Gastrocnemius medialis (tissue), 4 donors: ENCODE data around the gene TMEM247. TPM values are rescaled to one million over a fixed set of nuclear protein-coding genes. Genes with fewer than 3 reads are reported as not detected.

Experiments
- ATAC-seq, 2 donors: fragments of 150-250 bp; one replicate each; pipeline ENCODE4 v1.9.1; 2016
- DNase-seq, 2 donors: peaks; one replicate each; pipeline ENCODE4 v3.0.0-alpha.2; 2019
- H3K27ac ChIP-seq, 4 donors: fragments of 200-600 bp; sonication (generic); 1 replicate in 1 of 4; 2 replicates in 3 of 4; pipeline ENCODE4 v1.5.1; 2016 to 2018; ENCODE audit warnings: mild to moderate bottlenecking in 2 of 4, moderate library complexity in 1 of 4
- H3K27me3 ChIP-seq, 3 donors: fragments of 200-600 bp; sonication (generic) in 2 of 3; 1 replicate in 1 of 3; 2 replicates in 2 of 3; pipeline versions ENCODE4 v1.5.1 to v1.6.0; 2016 to 2019; ENCODE audit warnings: mild to moderate bottlenecking in 1 of 3, moderate library complexity in 1 of 3
- H3K36me3 ChIP-seq, 2 donors: fragments of 200-600 bp; sonication (generic) in 1 of 2; one replicate each; pipeline ENCODE4 v1.5.1; 2017 to 2018
- H3K4me1 ChIP-seq, 2 donors: fragments of 200-600 bp; sonication (generic) in 1 of 2; one replicate each; pipeline ENCODE4 v1.5.1; 2016 to 2017; ENCODE audit warnings: mild to moderate bottlenecking in 2 of 2
- H3K4me3 ChIP-seq, 4 donors: fragments of 200-600 bp; sonication (generic) in 3 of 4; 1 replicate in 1 of 4; 2 replicates in 3 of 4; pipeline ENCODE4 v1.5.1; 2016 to 2019; ENCODE audit warnings: mild to moderate bottlenecking in 2 of 4
- H3K9me3 ChIP-seq, 3 donors: fragments of 200-600 bp; sonication (generic) in 2 of 3; 1 replicate in 1 of 3; 2 replicates in 2 of 3; pipeline ENCODE4 v1.5.1; 2016 to 2019
- POLR2A ChIP-seq, 2 donors: fragments of 450-650 bp; IDR thresholded peaks; one replicate each; pipeline ENCODE4 v1.6.1; 2017; ENCODE audit warnings: antibody characterized with exemption in 2 of 2, mild to moderate bottlenecking in 2 of 2, moderate library complexity in 2 of 2
- in situ Hi-C, 4 donors: fragments of 200-750 bp; cut with MboI; loops; one replicate each; pipeline versions ENCODE4 v1.15.0 to v1.8.0; 2017; ENCODE audit warnings: low sequenced_read_pairs in 4 of 4
- intact Hi-C: fragments of 100-400 bp; cut with DNase I; formaldehyde crosslinking; loops from one replicate; pipeline ENCODE4 v1.15.1; 2023; ENCODE audit warnings: low total_unique reads
- total RNA-seq, 4 donors: library from RNA; depleted of rRNA; stranded (reverse); fragments of >200 nt; gene quantifications; one replicate each; pipeline versions ENCODE4 v1.1.0 to v1.2.3, GENCODE V29; 2016
- TF ChIP-seq, protein P1 (sequence below), 5 experiments: fragments of 450-650 bp in 3 of 5; fragments of 200-600 bp in 2 of 5; sonication (generic) in 2 of 5; IDR thresholded peaks in 4 of 5; conservative IDR thresholded peaks in 1 of 5; 1 replicate in 4 of 5; 2 replicates in 1 of 5; pipeline ENCODE4 v1.5.1; 2016 to 2019; ENCODE audit warnings: antibody characterized with exemption in 5 of 5, mild to moderate bottlenecking in 3 of 5, moderate library complexity in 3 of 5

TMEM247 gene
- total RNA-seq, 4 donors from 2014 or later: not detected

DNA sequence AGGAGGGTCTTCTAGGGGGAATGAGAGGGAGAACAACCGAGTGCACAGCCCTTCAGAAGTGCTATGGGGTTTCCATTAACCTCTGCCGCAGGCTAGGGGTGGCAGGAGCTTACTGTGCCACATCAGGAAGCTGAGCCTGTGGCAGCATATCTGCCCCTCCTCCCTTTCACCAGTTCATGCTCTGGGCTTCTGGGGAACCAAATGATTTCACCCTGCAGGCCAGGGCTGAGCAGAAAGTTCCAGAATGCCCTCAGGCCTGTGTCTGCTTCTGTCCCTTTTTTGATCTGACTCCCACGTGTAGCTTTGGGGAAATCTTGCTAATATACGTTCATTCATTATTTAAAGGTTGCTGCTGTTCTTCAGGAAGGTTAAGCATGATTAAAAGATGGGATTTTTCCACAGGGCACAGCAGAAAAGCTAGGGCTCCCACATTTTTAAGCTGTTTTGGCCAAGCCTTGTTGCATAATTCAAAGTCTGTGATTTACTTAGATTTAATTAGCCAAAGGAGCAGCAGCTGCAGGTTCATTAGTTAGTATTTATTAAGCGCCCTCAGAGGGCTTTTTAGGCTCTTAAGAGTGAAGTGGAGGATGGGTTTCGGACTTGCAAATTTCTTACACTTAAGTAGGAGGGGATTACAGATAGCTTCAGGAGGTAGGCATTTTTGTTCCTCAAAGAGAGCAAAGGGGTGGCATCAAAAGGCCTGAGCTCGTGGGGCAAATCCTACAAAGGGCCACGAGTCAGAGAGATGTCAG, 10.2 kb downstream of the TMEM247 start:
- Histone ChIP-seq H3K36me3 (no peaks in the 10 kb centered on the region), H3K4me3 (no peak overlapping the region), H3K9me3 (no peaks in the 10 kb centered on the region), H3K4me1 (peaks cover 23 to 25% of the 10 kb centered on the region in 2 donors), H3K27ac (peak overlapping the region in 1 of 4 donors; percentile 55), H3K27me3 (no peaks in the 10 kb centered on the region)
- TF ChIP-seq, protein P1, sequence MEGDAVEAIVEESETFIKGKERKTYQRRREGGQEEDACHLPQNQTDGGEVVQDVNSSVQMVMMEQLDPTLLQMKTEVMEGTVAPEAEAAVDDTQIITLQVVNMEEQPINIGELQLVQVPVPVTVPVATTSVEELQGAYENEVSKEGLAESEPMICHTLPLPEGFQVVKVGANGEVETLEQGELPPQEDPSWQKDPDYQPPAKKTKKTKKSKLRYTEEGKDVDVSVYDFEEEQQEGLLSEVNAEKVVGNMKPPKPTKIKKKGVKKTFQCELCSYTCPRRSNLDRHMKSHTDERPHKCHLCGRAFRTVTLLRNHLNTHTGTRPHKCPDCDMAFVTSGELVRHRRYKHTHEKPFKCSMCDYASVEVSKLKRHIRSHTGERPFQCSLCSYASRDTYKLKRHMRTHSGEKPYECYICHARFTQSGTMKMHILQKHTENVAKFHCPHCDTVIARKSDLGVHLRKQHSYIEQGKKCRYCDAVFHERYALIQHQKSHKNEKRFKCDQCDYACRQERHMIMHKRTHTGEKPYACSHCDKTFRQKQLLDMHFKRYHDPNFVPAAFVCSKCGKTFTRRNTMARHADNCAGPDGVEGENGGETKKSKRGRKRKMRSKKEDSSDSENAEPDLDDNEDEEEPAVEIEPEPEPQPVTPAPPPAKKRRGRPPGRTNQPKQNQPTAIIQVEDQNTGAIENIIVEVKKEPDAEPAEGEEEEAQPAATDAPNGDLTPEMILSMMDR (IDR thresholded peaks at IDR 0.05 in 4 of 5, conservative IDR thresholded peaks at IDR 0.05 in 1 of 5): no peak
- no peak for TF ChIP-seq POLR2A (IDR thresholded peaks at IDR 0.05)
- no peak for DNase-seq
- no peak for ATAC-seq
- intact Hi-C loops: no loop called here
- in situ Hi-C loops: no loop called here

DNA sequence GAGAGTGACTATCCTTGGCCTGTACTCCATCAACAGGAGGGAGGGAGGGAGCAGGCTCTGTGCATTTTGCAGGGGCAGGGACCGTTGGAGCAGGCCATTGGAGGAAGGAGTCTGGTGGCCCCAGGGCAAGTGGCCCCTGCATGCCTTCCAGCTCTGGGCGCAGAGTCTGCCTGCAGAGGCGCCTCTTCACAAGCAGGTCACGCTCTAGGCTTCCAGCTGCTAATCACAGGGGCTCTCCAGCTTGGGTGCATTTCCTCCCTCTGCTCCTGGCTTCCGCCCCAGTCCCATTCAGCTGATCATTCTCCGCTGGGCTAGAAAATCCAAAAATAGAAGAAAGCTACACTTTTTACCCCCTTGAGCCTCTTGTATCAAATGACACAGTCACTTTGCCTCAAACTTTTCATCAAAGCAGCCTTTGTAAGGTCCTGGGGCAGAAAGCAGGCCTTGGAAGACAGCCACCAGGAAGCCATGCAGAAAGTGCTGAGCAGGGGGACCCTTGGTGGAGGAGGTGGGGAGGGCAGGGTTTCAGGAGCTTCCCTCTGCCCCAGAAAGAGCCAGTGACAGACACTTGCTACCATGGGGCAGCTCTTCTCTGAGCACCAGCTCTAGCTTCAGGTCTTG, 11.3 kb downstream of the TMEM247 start:
- intact Hi-C loops (no loop called here), in situ Hi-C loops (no loop called here)
- peak overlapping the region; percentile 49 to 61 (median 58) for H3K27ac ChIP-seq

DNA sequence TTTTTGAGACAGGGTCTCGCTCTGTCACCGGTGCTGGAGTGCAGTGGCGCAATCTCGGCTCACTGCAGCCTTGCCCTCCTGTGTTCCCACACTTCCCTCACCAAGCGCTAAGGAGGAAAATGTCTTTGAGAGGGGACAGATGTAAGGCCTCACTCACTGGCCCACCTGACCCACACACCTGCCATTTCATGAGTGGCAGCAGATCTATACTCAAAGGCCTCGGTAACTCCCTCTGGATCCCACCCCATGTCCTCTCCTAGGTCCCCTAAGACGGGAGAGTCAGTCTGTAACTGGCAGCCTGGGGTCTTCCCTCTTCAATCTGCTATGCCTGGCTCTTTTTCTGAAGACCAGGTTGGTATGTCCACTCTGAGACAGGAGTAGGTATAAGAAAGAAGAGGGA, 12.9 kb downstream of the TMEM247 start:
- no peak for TF ChIP-seq POLR2A (IDR thresholded peaks at IDR 0.05)
- TF ChIP-seq, protein P1 (IDR thresholded peaks at IDR 0.05 in 4 of 5, conservative IDR thresholded peaks at IDR 0.05 in 1 of 5): no peak
- intact Hi-C loops: no loop called here
- DNase-seq (no peak), ATAC-seq (no peak)
- Histone ChIP-seq H3K4me1 (peaks cover 23 to 24% of the 10 kb centered on the region in 2 donors), H3K27me3 (no peaks in the 10 kb centered on the region), H3K9me3 (no peaks in the 10 kb centered on the region), H3K4me3 (no peak overlapping the region), H3K27ac (no peak overlapping the region), H3K36me3 (no peaks in the 10 kb centered on the region)
- in situ Hi-C loops: no loop called here

More for the DNA sequence above, 11.3 kb downstream of the TMEM247 start:
- no peaks in the 10 kb centered on the region for H3K36me3 ChIP-seq
- H3K9me3 ChIP-seq: no peaks in the 10 kb centered on the region
- no peak for TF ChIP-seq POLR2A (IDR thresholded peaks at IDR 0.05)
- TF ChIP-seq, protein P1 (IDR thresholded peaks at IDR 0.05 in 4 of 5, conservative IDR thresholded peaks at IDR 0.05 in 1 of 5): no peak
- no peaks in the 10 kb centered on the region for H3K27me3 ChIP-seq
- peaks cover 23 to 25% of the 10 kb centered on the region in 2 donors for H3K4me1 ChIP-seq
- DNase-seq: peak; percentile 28 to 37
- peak; percentile 51 to 54 for ATAC-seq
- no peak overlapping the region for H3K4me3 ChIP-seq

DNA sequence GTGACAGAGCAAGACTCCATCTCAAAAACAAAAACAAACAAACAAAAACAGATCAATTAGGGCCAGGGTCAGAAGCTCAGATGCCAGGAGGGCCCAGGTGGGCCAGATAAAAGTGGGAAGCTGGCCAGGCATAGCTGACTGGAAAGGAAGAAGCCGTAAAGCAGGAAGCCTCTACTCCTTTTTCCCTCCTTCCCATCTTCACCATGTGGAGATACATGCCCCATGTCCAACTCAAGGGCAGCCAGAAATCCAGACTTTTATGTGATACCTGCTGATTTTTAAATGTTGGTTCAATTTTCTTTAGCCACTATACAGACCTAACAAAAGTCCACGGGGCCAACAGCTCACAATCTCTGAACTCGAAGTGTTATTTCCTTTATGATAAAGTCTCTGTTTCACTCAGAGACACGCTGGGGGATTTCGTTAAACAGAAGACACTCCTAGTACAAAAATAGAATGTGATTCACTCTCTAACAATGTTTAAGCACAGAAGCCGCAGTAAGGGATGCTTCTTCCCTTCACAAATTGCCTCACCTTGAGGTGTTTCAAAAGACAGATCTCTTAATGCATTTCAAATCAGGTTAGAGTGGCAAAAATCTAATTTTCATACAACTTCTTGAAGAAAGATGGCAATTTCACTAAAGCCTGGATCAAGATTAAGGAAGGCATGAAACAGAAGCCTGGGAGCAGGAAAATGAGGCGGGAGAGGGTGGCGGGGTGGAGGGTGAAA, 14.0 kb downstream of the TMEM247 start:
- no peak for TF ChIP-seq POLR2A (IDR thresholded peaks at IDR 0.05)
- TF ChIP-seq, protein P1 (IDR thresholded peaks at IDR 0.05 in 4 of 5, conservative IDR thresholded peaks at IDR 0.05 in 1 of 5): no peak
- Histone ChIP-seq H3K27me3 (no peaks in the 10 kb centered on the region), H3K9me3 (no peaks in the 10 kb centered on the region), H3K27ac (no peak overlapping the region), H3K4me1 (peaks cover 13 to 20% of the 10 kb centered on the region in 2 donors), H3K36me3 (no peaks in the 10 kb centered on the region), H3K4me3 (no peak overlapping the region)
- in situ Hi-C loops (no loop called here), intact Hi-C loops (no loop called here)
- peak in 1 of 2 donors; percentile 50 for ATAC-seq
- no peak for DNase-seq
